Parathyroid adenoma (tissue), 2 donors: Measurements from ENCODE around the gene GHSR.

Source experiments
- H2AFZ ChIP-seq: fragments of 300-600 bp; sonication (generic); one replicate; pipeline ENCODE4 v1.7.0; 2017; ENCODE audit warnings: antibody characterized with exemption, mild to moderate bottlenecking
- H3K27ac ChIP-seq: fragments of 300-600 bp; sonication (generic); one replicate; pipeline ENCODE4 v1.7.0; 2017
- H3K27me3 ChIP-seq: fragments of 300-600 bp; sonication (generic); one replicate; pipeline ENCODE4 v1.7.0; 2017; ENCODE audit warnings: low read length; ENCODE audit not compliant: control insufficient read depth, insufficient read depth
- H3K36me3 ChIP-seq: fragments of 300-600 bp; sonication (generic); one replicate; pipeline ENCODE4 v1.7.0; 2017; ENCODE audit warnings: low read length; ENCODE audit not compliant: control insufficient read depth, insufficient read depth
- H3K4me1 ChIP-seq: fragments of 300-600 bp; sonication (generic); one replicate; pipeline ENCODE4 v1.7.0; 2017; ENCODE audit warnings: control low read depth
- H3K4me2 ChIP-seq: fragments of 300-600 bp; sonication (generic); one replicate; pipeline ENCODE4 v1.7.0; 2017; ENCODE audit warnings: low read length
- H3K4me3 ChIP-seq: fragments of 300-600 bp; sonication (generic); one replicate; pipeline ENCODE4 v1.7.0; 2017; ENCODE audit warnings: low read depth, low read length
- H3K79me2 ChIP-seq: fragments of 300-600 bp; sonication (generic); one replicate; pipeline ENCODE4 v1.7.0; 2017; ENCODE audit warnings: control low read depth
- H3K9ac ChIP-seq: fragments of 300-600 bp; sonication (generic); one replicate; pipeline ENCODE4 v1.7.0; 2017; ENCODE audit warnings: mild to moderate bottlenecking
- H3K9me3 ChIP-seq: fragments of 300-600 bp; sonication (generic); one replicate; pipeline ENCODE4 v1.7.0; 2017; ENCODE audit warnings: low read length; ENCODE audit not compliant: control insufficient read depth
- CTCF ChIP-seq: fragments of 300-600 bp; sonication (generic); IDR thresholded peaks from one replicate; pipeline ENCODE4 v1.7.0; 2017; ENCODE audit warnings: antibody characterized with exemption, mild to moderate bottlenecking
- donor health status: primary hyperparathyroidism.

The GHSR gene

GRCh38 chr3:172475703-172476102 lies 27.4 kb upstream of the GHSR start:
- Histone ChIP-seq H3K27ac (no peak overlapping the region), H3K36me3 (peaks cover 4% of the 10 kb centered on the region), H3K9ac (no peak overlapping the region), H3K4me1 (peaks cover 4% of the 10 kb centered on the region), H3K4me2 (no peak overlapping the region), H3K79me2 (no peaks in the 10 kb centered on the region), H3K27me3 (no peaks in the 10 kb centered on the region), H2AFZ (no peak overlapping the region), H3K4me3 (no peak overlapping the region), H3K9me3 (no peaks in the 10 kb centered on the region)
- TF ChIP-seq CTCF: no peak

- Histone ChIP-seq H3K27ac (no peak overlapping the region), H3K79me2 (no peaks in the 10 kb centered on the region), H3K4me1 (peaks cover 3% of the 10 kb centered on the region), H3K9me3 (no peaks in the 10 kb centered on the region), H3K4me3 (no peak overlapping the region), H3K36me3 (peaks cover 4% of the 10 kb centered on the region), H3K27me3 (no peaks in the 10 kb centered on the region), H3K9ac (no peak overlapping the region), H2AFZ (no peak overlapping the region), H3K4me2 (no peak overlapping the region)
- no peak for TF ChIP-seq CTCF
Observed at GRCh38 chr3:172471903-172472302, 23.6 kb upstream of the GHSR start.

GRCh38 chr3:172470588-172470987 lies 22.3 kb upstream of the GHSR start:
- H3K4me1 ChIP-seq: peaks cover 3% of the 10 kb centered on the region

GRCh38 chr3:172467170-172467824 lies 19.0 kb upstream of the GHSR start:
- Histone ChIP-seq H3K4me2 (no peak overlapping the region), H3K79me2 (no peaks in the 10 kb centered on the region), H3K4me3 (no peak overlapping the region), H3K9me3 (no peaks in the 10 kb centered on the region), H3K27ac (no peak overlapping the region), H3K36me3 (peaks cover 4% of the 10 kb centered on the region), H3K4me1 (peaks cover 6% of the 10 kb centered on the region), H3K9ac (no peak overlapping the region), H3K27me3 (no peaks in the 10 kb centered on the region), H2AFZ (no peak overlapping the region)
- no peak for TF ChIP-seq CTCF

More at GRCh38 chr3:172470588-172470987, 22.3 kb upstream of the GHSR start:
- H3K79me2 ChIP-seq: no peaks in the 10 kb centered on the region
- H3K9me3 ChIP-seq: no peaks in the 10 kb centered on the region
- peaks cover 4% of the 10 kb centered on the region for H3K36me3 ChIP-seq
- no peak overlapping the region for H2AFZ ChIP-seq
- H3K4me3 ChIP-seq: no peak overlapping the region
- no peaks in the 10 kb centered on the region for H3K27me3 ChIP-seq
- no peak overlapping the region for H3K4me2 ChIP-seq
- no peak overlapping the region for H3K9ac ChIP-seq
- H3K27ac ChIP-seq: no peak overlapping the region
- no peak for TF ChIP-seq CTCF

- no peaks in the 10 kb centered on the region for H3K27me3 ChIP-seq
- H3K27ac ChIP-seq: no peak overlapping the region
- H3K4me3 ChIP-seq: no peak overlapping the region
- H3K9ac ChIP-seq: no peak overlapping the region
- no peak for TF ChIP-seq CTCF
- H3K4me1 ChIP-seq: peaks cover 6% of the 10 kb centered on the region
- H2AFZ ChIP-seq: no peak overlapping the region
- no peaks in the 10 kb centered on the region for H3K36me3 ChIP-seq
- no peaks in the 10 kb centered on the region for H3K9me3 ChIP-seq
- no peak overlapping the region for H3K4me2 ChIP-seq
- no peaks in the 10 kb centered on the region for H3K79me2 ChIP-seq
Observed at GRCh38 chr3:172466553-172467130, 18.4 kb upstream of the GHSR start.
